Breast epithelium (tissue), 4 donors: ENCODE results near the gene OTOP3. TPM values are rescaled to one million over a fixed set of nuclear protein-coding genes. Genes with fewer than 3 reads are reported as not detected.

Experiments
- DNase-seq, 2 donors: peaks; one replicate each; pipeline ENCODE4 v3.0.0-alpha.2; 2019; ENCODE audit warnings: low spot score in 2 of 2
- H3K27ac ChIP-seq, 2 donors: fragments of 200-600 bp; sonication (generic) in 1 of 2; one replicate each; pipeline ENCODE4 v1.5.1; 2016 to 2019; ENCODE audit warnings: mild to moderate bottlenecking in 1 of 2
- H3K27me3 ChIP-seq, 2 donors: fragments of 200-600 bp; sonication (generic) in 1 of 2; one replicate each; pipeline versions ENCODE4 v1.5.1 to v1.6.0; 2017 to 2019; ENCODE audit warnings: control low read depth in 1 of 2, mild to moderate bottlenecking in 1 of 2
- H3K36me3 ChIP-seq: fragments of 200-600 bp; one replicate; pipeline ENCODE4 v1.5.1; 2019
- H3K4me1 ChIP-seq, 2 donors: fragments of 200-600 bp; sonication (generic); one replicate each; pipeline ENCODE4 v1.5.1; 2016 to 2019; ENCODE audit warnings: control low read depth in 1 of 2
- H3K4me3 ChIP-seq, 3 donors: fragments of 200-600 bp; sonication (generic); 1 replicate in 2 of 3; 2 replicates in 1 of 3; pipeline ENCODE4 v1.5.1; 2016 to 2019; ENCODE audit warnings: mild to moderate bottlenecking in 3 of 3, moderate library complexity in 2 of 3
- H3K9me3 ChIP-seq, 2 donors: fragments of 200-600 bp; sonication (generic) in 1 of 2; one replicate each; pipeline ENCODE4 v1.5.1; 2016 to 2019; ENCODE audit warnings: control low read depth in 1 of 2
- POLR2A ChIP-seq: fragments of 450-650 bp; IDR thresholded peaks from one replicate; pipeline ENCODE4 v1.6.1; 2016; ENCODE audit warnings: antibody characterized with exemption, mild to moderate bottlenecking, moderate library complexity
- POLR2AphosphoS5 ChIP-seq, 3 donors: sonication (generic); formaldehyde crosslinking; IDR thresholded peaks; one replicate each; pipeline ENCODE4 v1.6.1; 2017; ENCODE audit warnings: antibody characterized with exemption in 3 of 3
- intact Hi-C: fragments of 100-400 bp; cut with DNase I; formaldehyde crosslinking; loops from one replicate; pipeline ENCODE4 v1.15.1; 2023; ENCODE audit warnings: low total_unique reads
- total RNA-seq, 3 donors: library from RNA; depleted of rRNA; stranded (reverse); fragments of >200 nt; gene quantifications; one replicate each; pipeline ENCODE4 v1.1.0, GENCODE V29; 2016
- TF ChIP-seq, protein P1 (sequence below), 3 donors: fragments of 450-650 bp; IDR thresholded peaks; one replicate each; pipeline ENCODE4 v1.5.1; 2016 to 2017; ENCODE audit warnings: antibody characterized with exemption in 3 of 3, mild to moderate bottlenecking in 3 of 3, moderate library complexity in 3 of 3

OTOP3 gene
- total RNA-seq, 3 donors from 2014 or later = not detected

DNA sequence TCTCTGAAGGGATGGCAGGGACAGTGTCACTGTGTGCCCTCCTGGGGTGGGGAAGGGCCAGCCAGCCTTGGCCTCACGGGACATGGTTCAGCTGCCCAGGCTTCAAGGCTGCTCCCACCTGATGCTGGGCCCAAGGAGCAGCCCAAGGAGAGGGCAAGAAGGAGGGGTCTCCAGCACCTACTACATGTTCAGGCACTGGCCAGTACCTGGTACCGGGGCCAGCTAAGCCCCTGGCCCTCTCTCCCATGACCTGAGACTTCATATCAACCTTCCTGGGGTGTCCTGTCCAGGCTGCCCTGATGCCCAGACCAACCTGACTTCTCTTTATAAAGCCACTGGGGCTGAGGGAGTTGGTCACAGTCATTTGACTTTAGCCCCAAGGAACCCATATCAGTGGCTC, 13.9 kb upstream of the OTOP3 start:
- Histone ChIP-seq H3K27me3 (peaks cover 0 to 46% of the 10 kb centered on the region in 2 donors), H3K4me1 (peaks cover 8 to 19% of the 10 kb centered on the region in 2 donors), H3K27ac (no peak overlapping the region), H3K4me3 (no peak overlapping the region), H3K36me3 (no peaks in the 10 kb centered on the region), H3K9me3 (no peaks in the 10 kb centered on the region)
- DNase-seq = no peak
- intact Hi-C loops = no loop called here
- no peak for TF ChIP-seq POLR2A
- no peak for TF ChIP-seq POLR2AphosphoS5 (IDR thresholded peaks at IDR 0.05)

DNA sequence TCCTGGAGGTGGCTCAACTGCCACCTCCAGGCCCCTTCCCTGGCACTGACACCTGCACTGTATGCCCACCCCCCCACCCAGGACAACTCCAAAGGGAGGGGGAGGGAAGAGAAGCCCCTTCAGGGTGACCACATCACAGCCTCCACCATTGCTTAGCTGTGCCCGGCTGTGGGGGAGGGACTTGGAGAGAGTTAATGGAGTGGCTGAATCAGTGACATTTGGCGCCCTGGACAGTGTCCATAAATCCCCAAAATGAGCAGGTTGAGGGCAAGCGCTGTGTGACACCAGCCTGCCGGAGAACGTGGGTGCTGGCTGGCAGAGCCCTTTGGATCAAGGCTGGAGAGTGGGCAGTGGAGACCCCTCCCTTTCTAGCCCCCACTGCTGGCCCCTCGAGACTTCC, 13.5 kb upstream of the OTOP3 start:
- no peak for DNase-seq
- no peak overlapping the region for H3K27ac ChIP-seq
- peaks cover 8 to 19% of the 10 kb centered on the region in 2 donors for H3K4me1 ChIP-seq
- TF ChIP-seq POLR2A (no peak), POLR2AphosphoS5 (IDR thresholded peaks at IDR 0.05) (no peak)
- TF ChIP-seq, protein P1, sequence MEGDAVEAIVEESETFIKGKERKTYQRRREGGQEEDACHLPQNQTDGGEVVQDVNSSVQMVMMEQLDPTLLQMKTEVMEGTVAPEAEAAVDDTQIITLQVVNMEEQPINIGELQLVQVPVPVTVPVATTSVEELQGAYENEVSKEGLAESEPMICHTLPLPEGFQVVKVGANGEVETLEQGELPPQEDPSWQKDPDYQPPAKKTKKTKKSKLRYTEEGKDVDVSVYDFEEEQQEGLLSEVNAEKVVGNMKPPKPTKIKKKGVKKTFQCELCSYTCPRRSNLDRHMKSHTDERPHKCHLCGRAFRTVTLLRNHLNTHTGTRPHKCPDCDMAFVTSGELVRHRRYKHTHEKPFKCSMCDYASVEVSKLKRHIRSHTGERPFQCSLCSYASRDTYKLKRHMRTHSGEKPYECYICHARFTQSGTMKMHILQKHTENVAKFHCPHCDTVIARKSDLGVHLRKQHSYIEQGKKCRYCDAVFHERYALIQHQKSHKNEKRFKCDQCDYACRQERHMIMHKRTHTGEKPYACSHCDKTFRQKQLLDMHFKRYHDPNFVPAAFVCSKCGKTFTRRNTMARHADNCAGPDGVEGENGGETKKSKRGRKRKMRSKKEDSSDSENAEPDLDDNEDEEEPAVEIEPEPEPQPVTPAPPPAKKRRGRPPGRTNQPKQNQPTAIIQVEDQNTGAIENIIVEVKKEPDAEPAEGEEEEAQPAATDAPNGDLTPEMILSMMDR (IDR thresholded peaks at IDR 0.05) = no peak
- H3K36me3 ChIP-seq = no peaks in the 10 kb centered on the region
- peaks cover 0 to 50% of the 10 kb centered on the region in 2 donors for H3K27me3 ChIP-seq
- H3K9me3 ChIP-seq = no peaks in the 10 kb centered on the region
- H3K4me3 ChIP-seq = no peak overlapping the region
- intact Hi-C loops = no loop called here

DNA sequence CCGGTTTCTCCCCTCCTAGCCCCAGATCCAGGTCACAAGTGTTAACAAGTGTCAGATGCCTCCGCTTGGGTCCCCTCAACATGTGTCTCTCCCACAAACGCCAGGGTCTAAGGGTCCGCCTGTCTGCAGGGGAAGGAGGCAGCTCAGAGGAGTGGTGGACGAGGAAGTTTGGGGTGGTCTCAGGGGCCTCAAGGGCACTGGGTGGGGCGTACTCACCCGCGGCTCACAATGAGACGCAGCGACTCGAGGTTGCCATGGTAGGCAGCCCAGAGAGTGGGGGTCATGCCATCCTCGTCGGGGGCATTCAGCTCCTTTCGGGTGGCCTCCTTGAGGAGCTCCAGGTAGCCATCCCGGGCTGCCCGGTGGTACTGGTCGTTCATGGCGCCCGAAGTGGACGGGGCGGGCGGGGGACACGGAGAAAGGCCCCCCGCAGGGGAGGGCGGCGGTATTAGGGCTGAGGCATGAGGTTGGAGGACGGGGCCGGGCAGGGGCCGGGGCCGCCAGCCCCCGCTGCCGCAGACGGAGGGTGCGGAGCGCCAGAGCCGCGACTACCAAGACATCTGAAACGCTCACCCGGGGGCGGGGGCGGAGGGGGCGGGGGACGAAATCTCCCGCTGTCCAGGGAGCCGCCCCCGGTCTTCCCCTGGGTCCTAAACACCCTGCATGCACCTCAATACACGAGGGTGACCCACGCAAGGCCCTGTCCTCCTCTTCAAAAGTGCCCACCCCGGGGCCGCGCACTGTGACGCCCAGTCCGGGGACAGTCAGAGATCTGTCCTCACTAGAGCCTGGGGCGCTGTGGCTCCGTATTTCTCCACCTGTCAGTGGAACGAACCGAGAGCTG, 12.8 kb upstream of the OTOP3 start, which contains the start of gene USH1G:
USH1G (minus strand) TSS at position 562 of the 844 bp plus-strand sequence; CDS start at position 380, 182 bp downstream.
- no peak for DNase-seq
- H3K9me3 ChIP-seq = no peaks in the 10 kb centered on the region
- no peak within 1 kb of the TSS for H3K27ac ChIP-seq
- peaks cover 8 to 19% of the 10 kb centered on the region in 2 donors for H3K4me1 ChIP-seq
- TF ChIP-seq POLR2AphosphoS5 (IDR thresholded peaks at IDR 0.05) = no peak
- TF ChIP-seq POLR2A = no peak
- H3K27me3 ChIP-seq = peaks cover 0 to 57% of the 10 kb centered on the region in 2 donors
- H3K4me3 ChIP-seq = peak within 1 kb of the TSS; percentile 1 to 68 (median 44)
- H3K36me3 ChIP-seq = no peaks in the 10 kb centered on the region
- intact Hi-C loops = no loop called here

DNA sequence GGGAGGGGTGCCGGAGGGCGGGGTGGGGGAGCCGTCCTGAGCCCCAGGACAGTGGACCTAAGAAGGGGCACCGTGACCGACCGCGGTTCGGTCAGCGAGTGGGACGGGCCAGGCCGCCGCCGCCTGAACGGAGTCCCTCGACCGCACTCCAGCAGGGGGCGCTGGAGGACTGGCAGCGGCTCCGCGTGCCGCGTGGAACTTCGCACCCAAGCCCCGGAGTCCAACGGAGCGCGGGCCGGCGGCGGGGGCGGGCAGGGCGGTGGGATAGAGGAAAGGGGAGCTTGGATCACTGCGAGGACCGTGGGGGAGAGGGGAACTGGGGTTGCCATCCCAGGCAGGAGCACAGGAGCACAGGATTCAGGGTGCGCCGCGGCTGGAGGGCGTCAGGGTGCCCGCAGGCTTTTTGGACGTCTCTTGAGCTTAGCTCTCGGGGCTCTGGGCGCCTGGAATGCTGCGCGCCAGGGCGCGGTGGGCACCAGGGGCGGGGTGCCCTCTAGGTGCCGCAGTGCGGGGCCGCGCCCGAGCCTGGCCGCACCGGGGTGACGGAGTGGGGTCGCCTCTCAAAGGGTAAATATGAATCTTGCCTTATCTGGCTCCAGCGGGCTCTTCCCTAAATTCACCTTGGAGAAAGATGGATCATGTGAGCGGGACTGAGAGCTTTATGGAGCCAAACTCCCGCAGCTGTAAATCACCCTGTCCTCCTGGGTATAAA, 12.0 kb upstream of the OTOP3 start:
- TF ChIP-seq, protein P1 (IDR thresholded peaks at IDR 0.05) = peak; percentile 34 to 58 (median 41)
- TF ChIP-seq POLR2A (no peak), POLR2AphosphoS5 (IDR thresholded peaks at IDR 0.05) (no peak)
- peaks cover 8 to 19% of the 10 kb centered on the region in 2 donors for H3K4me1 ChIP-seq
- no peak overlapping the region for H3K27ac ChIP-seq
- intact Hi-C loops = no loop called here
- H3K36me3 ChIP-seq = no peaks in the 10 kb centered on the region
- peaks cover 0 to 58% of the 10 kb centered on the region in 2 donors for H3K27me3 ChIP-seq
- DNase-seq = peak; percentile 25 to 66
- no peaks in the 10 kb centered on the region for H3K9me3 ChIP-seq
- peak overlapping the region; percentile 1 to 68 (median 44) for H3K4me3 ChIP-seq

DNA sequence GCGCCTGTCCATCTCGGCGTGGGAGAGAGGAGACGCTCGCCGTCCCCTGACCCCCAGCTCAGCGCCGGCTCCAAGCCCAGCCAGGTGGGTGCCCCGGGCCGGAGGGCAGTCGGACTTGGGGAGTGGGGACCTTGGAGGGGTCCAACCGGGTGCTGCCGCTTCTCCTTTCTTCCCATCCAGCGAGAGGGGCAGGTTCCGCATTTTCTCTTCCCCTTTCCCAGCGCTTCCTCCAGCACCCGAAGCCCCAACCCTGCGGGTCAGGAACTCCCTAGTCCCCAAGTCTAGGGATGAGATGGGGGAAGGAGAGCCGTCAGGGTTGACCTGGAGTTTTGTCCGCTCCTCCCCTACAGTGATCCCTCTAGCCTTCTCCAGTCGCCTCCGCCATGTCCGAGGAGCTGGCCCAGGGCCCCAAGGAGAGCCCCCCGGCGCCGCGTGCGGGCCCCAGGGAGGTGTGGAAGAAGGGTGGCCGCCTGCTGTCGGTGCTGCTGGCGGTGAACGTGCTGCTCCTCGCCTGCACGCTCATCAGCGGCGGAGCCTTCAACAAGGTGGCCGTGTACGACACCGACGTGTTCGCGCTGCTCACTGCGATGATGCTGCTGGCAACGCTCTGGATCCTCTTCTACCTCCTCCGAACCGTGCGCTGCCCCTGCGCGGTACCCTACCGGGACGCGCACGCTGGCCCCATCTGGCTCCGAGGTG, 11.3 kb upstream of the OTOP3 start, which contains the start of gene OTOP2:
OTOP2 (plus strand) TSS at position 24 of the 699 bp plus-strand sequence; CDS start at position 384, 360 bp downstream.
- peaks cover 0 to 58% of the 10 kb centered on the region in 2 donors for H3K27me3 ChIP-seq
- no peak within 1 kb of the TSS for H3K27ac ChIP-seq
- no peaks in the 10 kb centered on the region for H3K9me3 ChIP-seq
- intact Hi-C loops = no loop called here
- no peaks in the 10 kb centered on the region for H3K36me3 ChIP-seq
- peak within 1 kb of the TSS; percentile 1 to 68 (median 44) for H3K4me3 ChIP-seq
- no peak for DNase-seq
- no peak for TF ChIP-seq POLR2AphosphoS5 (IDR thresholded peaks at IDR 0.05)
- TF ChIP-seq, protein P1 (IDR thresholded peaks at IDR 0.05) = no peak
- TF ChIP-seq POLR2A = no peak
- peaks cover 8 to 19% of the 10 kb centered on the region in 2 donors for H3K4me1 ChIP-seq
